GM21786 (cell line): Measurements from ENCODE around the gene FRMD8.

ENCODE experiments used
- ATAC-seq: cut with Tn5 transposase; IDR thresholded peaks from one replicate; pipeline ENCODE4 v1.9.1; 2021; ENCODE audit not compliant: unreplicated experiment

FRMD8 gene

DNA sequence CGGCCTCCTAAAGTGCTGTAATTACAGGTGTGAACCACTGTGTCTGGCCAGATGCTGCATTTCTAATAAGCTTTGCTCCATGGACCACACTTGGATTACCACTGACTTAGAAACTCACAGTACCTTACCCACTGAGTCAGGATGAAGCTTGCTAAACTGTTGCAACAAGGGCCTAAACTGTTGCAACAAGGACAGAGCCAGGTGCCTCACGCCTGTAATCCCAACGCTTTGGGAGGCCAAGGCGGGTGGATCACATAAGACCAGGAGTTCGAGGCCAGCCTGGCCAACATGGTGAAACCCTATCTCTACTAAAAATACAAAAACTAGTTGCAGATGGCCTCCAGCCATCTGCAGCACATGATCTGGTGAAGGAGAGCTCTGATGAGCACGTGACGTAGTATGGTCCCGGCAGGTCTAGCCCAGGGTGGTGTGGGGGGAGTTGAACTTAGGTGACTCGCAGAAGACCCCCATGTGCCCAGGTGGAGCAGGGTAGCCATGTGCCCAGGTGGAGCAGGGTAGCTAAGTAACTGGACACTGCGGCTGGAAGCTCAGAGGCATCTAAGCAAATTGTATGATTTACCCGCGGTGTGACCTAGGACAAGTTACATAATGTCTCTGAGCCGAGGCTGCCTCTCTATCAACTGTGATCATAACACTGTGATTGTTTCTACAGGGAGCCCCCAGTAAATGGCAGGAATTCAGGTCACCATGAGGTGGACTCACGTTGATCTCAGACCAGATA is 12.4 kb upstream of the FRMD8 start:
- ATAC-seq = no peak

DNA sequence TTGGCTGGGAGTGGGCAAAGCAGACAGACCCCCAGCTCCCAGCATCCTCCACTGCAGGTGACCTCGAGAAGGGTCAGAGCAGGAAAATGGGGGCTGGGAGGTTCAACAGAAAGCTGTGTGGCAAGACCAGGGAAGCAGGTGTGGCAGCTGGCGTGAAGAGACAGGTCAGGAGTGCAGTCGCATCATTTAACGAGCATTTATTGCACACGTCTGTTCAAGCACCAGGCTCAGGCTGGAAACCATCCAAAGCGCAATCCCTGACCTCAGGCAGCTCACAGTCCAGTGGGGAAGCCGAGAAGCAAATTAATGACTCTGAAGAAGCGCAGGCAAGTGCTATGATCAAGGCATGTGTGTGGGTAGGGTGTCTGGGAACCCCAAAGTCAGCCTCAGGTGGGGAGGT is 11.4 kb upstream of the FRMD8 start:
- no peak for ATAC-seq

DNA sequence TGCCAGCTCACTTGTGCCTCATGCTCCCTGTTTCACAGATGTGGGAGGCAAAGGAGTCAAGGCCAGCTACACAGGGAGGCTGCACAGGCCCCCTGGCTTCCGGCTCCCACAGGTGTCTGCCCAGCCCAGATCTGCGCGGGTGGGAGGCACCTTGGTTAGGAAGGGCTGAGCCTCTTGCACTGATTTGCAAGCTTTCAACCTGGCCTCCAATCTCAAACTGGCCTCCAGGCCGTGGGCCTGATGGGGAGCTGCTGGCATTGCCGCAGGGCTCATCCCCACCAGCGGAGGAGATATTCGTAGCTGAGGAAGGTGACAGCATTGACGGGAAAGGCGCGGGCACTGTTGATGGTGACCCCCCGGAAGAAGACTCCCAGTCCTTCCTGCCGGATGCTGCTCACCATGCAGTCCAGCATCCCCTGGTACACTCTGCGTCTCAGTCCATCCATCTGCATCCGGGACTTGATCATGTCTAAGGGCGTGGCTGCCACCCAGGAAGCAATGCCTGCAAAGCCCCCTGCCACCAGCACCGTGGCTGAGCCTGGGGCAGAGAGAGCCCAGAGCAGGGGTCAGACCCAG is 10.2 kb upstream of the FRMD8 start:
- ATAC-seq = no peak

DNA sequence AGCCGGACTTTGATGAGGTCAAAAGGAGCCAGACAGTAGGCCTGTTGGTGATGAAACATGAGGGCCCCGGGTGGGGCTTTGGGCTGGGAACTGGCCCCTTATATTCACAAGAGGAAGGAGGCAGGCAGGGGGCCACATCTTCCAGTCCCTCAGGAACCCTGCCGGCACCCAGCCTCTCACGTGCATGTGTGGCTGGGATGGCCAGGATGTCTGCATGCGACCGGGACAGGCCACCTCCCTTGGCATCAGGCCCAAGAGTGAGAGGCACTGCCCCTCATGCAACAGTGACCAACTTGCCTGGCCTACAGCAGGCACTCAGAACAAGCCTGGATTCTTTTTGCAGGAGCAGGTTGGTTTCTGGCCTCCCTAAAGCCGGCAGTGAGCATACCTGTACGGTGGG is 9.4 kb upstream of the FRMD8 start:
- ATAC-seq = no peak

DNA sequence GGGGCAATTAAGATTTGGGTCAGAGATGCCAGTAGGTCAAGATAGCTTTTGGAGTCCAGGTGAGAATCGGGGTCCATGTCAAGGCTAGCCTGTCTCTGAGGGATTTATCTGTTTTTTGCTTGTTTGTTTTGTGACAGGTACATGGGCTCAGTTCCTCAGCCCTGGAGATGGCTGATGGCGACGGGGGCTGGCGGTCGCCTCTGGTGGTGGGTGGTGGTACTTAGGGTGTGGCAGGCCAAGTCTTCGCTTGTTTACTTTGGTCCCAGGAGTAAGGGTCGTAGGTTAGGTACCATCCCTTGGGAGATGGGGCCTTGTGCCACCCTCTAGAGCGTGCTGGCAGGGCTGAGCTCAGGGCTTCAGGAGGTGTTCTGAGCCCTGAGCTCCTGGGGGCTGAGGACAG is 8.7 kb upstream of the FRMD8 start:
- no peak for ATAC-seq

DNA sequence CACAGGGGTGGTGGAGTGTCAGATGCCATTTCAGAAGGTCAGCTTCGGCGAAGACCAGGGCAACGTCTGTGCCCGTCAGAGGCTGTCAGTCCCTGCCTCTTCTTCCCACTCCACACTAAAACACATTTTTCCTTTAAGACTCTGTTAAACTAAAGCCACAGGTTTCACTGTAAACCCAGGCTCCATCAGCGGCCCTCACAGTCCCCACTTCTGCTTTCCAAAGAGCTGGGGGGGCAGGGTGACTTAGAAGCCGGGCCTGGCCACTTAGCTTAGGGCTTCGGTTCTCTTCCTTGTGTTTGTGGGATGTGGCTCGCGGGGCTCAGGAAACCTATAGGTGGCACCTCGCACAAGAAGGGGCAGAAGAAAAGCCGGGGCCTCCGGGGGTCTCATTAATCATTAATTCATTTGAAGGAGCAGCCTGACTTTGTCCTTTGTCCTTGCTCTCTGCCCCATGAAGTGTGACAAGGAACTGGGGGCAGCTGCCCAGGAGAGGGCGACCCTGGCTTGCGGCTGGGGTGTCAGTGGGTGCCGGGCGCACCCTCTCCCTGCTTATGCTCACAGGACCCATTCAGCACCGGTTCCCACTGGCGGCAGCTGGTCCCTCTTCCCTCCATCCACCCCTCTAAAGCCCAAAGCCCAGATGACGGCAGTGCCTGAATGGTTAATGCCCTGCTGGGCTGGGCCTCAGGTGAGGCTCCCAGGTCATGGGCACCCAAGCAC is 8.1 kb upstream of the FRMD8 start:
- no peak for ATAC-seq

DNA sequence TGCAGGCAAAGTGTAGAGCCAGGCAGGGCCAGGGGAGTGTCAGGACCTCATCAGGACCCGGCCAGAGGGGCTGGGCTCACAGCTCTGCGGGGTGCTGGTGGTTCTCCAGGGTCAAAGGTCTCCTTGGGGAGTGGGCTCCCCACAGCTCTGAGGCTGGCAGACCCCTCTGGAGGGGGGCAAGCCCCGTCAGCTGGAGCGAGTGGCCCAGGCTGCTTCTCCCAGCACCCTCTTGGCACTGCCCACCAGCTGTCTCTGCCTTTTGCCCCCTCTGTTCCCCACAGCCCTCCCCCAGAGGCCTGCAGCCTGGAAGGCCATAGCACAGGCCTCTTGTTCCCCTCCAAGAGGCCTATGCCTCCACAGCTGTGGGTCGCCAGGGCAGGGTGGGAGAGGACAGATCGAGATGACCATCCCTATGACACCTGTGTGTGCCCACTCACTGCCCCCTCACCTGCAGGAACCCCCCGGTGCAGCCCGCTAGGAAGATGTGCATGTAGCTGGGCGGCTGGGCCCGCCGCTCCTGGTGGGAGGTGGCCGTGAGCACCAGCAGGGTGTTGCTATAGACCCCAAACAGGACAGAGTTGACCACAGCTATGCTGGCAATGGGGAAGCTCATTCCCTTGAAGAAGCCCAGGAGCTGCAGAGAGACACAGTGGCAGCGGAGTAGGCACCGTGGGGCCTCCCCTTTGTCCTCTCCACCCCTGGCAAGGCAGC is 7.4 kb upstream of the FRMD8 start:
- no peak for ATAC-seq

DNA sequence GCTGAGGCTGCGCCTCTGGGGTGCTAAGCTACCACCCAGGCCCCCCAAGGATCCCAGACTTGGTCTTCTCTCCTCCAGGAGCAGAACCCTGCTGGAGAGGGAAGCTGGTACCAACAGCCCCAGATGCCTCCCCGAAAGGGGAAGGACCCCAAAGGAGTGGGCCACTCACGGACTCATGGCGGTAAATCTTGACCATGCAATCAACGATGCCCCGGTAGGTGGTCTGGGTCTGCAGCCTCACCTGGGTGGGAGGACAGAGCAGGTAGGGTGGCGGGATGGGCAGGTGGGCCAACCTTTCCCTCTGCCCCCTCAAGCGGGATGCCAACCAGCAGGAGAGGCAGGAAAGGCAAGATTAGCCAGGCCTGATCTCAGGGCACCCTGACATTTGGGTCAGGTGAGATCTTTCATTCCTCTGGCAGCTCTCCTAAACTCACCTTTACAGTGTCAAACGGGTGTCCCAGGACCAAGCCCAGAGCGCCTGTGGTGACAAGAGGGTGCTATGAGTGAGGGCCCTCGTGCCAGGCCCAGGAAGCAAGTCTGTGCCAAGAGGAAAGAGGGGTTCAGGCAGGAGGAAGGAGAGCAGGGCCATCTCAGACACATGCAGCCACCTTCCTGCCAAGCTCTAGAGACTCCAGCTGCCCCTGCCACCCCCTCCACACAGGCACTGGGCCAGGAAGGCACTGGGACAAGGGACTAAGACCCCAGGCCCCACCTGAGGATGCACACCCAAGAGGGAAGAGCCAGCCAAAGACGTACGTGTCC is 6.6 kb upstream of the FRMD8 start:
- no peak for ATAC-seq

DNA sequence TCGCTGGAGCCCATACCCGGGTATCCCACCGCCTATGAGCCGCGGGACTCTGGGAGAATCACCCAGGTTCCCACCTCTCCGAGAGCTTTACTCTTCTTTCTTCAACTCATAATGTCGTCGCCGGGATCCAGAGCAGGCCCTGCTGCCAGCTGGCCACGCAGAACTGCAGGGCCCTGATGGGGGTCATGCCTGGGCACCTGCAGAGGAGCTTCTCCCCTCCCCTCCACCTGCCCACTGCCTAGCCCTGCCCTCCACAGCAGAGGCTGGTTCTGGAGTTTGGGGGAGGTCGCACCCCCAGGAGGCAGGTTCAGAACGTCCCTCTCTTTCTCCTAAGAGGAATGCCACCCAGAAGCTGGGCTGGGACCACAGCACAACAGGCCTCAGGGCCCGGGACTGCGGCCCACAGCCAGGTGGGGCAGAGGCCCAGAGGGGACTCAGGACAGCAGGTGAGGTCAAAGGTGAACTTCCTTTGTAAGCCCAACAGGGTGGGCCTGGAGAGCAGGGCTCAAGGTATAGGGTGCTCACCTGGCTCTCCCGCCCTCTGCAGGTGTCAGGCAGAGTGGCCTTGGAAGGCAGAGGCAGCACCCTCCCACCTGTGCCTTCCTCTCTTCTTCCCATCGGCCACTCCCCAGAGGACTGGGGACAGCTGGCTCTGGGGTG is 5.8 kb upstream of the FRMD8 start:
- no peak for ATAC-seq

DNA sequence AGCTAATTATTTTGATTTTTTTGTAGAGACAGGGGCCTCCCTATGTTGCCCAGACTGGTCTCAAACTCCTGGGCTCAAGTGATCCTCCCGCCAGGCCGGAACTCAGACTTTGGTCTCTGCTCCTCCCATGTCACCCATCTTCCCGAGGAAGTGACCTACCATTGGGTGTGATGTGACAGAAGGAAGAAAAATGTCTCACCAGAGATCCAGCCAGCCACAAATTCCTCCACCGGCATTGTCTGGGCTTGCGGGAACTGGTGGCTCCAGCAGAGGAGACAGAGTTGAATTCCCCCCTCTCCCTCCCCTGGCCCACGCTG is 4.8 kb upstream of the FRMD8 start:
- ATAC-seq = no peak

DNA sequence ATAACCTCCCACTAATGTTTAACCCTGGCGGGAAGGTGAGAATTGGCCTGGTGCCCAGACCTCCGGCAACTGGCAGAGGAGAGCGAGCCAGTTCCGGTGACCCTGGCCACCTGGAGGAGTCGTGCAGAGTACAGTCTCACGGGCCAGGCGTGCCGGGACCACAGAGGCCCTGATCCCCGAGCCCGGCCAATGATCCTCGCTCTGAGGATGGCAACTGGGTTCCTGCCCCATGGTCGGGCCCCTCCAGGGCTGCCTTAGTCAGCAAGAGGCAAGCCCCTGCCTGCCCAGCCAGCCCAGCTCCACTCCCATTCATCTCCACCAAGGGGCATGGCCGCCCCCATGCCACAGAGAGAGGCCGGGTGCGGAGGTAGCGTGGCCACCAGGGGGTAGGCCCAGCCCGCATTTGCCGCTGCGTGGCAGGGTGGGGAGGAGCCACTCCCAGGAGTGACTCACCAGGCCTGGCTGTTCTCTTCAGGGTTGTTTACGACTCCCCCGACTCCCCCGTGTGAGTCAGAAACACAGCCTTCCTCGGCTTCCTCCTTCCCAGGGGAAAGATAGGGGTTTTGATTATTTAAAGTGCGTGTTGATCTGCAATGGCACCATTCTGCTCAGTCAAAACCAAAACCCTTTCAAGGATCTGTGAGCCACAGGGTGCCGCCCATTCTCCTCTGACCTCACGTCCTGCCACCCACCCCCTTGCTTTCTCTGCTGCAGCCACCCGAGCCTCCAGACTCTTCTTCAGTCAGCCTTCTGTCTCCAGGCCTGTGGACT is 4.2 kb upstream of the FRMD8 start, which contains the start of gene SLC25A45:
Gene SLC25A45 (minus strand): TSS at position 614 of the 771 bp plus-strand sequence. CDS start 695 bp downstream, outside the sequence.
- ATAC-seq = peak; percentile 64

DNA sequence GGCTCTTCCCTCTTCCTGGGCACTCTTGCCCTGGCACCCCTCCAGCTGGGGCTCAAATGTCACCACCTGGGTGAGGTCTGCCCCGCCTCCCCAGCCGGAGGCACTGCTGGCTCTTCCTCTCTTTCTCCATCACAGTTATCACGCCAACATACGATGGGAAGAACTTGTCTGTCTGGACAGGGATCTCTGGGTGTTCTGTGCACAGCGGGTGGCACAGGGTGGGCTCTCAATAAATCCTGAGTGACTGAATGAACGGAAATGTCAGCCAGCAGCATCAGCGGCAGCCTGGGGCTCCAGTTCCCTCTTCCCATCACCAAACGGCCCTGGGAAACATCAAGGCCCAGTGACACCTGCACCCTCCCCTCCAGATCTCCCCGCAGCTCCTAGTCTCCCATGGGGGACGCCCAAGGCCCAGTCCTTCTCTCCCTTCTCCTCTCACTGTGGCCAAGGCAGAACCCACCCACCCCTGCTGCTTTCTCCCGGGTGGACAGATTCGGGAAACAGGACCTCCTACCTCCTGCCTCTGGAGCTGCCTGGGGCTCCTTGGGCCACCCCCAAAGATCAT is 3.6 kb upstream of the FRMD8 start:
- ATAC-seq = no peak

DNA sequence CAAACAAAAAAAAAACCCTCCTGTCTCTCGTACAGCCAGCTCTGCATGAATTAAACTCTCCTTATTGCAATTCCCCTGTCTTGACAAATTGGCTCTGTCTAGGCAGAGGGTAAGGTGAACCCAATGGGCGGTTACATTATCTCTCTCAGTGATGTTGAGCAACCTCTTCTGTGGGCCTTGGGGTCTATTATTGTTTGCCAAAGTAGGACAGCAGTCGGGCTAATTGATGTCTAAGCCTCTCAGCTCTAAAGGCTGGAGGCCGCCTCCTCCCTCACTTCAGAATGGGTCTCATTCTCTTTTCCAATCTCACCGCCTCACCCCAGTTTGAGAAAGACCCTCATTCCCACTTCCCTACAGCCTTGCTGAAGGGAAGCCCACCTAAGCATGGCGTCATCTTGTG is 2.7 kb upstream of the FRMD8 start:
- no peak for ATAC-seq

DNA sequence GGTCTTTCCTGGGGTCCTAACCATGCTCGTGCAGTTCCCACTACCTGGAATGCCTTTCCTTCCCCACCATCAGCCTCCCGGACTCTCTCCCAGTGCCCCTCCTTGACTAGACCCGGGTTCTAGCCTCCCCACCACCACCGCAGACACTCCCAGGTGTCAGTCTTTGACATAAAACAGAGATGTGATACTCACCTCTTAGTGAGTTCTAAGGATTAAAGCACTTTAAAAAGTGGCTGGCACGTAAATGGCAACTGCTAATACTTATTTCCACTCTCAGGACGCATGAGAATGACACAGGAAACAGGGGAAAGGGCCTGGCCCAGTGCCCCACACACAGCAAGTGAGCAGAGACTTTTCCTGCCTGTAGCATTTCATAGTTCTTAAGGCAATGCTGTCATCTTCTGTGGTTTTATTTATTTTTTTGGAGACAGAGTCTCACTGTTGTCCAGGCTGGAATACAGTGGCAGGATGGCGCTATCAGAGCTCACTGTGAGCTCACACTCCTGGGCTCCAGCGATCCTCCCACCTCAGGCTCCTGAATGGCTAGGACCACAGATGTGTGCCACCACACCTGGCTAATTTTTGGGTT is 2.0 kb upstream of the FRMD8 start:
- no peak for ATAC-seq

DNA sequence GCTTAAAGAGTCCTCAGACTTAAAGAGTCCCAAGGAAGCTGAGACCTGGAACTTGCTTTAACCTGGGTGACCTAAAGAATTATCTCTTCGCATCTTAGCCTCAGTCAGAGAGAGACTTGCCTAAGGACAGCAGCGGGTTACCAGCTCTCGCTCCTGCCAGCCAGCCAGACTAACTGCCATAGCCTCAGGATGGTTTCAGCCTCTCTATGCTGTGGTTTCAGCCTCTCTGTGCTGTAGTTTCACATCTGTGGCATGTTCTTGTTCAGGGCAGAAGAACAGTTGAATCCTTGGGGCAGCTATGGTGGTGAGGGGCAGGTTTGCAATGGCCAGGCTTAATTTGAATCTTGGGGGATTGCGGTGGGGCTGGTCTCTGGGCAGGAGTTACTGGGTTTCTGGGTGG is 2.3 kb downstream of the FRMD8 start:
- no peak for ATAC-seq

DNA sequence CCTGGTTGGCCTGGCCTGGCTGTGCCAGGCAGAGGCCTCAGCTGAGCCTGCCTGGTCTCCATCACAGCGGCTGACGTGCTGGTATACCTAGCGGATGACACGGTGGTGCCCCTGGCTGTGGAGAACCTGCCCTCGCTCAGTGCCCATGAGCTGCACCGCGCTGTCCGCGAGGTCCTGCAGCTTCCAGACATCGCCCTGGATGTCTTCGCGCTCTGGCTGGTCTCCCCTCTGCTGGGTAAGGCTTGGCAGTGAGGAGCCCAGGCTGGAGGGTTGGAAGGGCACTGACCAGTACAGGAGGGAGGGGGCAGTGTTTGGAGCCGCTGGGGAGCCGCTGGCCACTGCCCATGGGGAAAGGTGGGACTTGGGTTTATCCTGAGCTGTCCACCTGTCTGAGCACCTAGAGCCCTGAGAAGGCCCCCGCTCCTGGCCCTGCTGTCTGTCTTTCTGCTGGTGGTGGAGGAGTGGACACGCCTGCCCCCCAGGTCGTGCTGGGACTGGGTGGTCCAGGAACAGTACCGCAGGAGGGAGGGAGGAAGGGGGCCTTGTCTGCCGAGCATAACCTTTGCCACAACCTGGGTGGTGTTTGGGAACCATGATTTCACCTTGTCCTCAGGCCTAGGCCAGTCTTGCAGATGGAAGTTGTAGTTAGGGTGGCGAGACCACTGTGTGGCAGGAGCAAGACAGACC is 3.0 kb downstream of the FRMD8 start:
- ATAC-seq = no peak

DNA sequence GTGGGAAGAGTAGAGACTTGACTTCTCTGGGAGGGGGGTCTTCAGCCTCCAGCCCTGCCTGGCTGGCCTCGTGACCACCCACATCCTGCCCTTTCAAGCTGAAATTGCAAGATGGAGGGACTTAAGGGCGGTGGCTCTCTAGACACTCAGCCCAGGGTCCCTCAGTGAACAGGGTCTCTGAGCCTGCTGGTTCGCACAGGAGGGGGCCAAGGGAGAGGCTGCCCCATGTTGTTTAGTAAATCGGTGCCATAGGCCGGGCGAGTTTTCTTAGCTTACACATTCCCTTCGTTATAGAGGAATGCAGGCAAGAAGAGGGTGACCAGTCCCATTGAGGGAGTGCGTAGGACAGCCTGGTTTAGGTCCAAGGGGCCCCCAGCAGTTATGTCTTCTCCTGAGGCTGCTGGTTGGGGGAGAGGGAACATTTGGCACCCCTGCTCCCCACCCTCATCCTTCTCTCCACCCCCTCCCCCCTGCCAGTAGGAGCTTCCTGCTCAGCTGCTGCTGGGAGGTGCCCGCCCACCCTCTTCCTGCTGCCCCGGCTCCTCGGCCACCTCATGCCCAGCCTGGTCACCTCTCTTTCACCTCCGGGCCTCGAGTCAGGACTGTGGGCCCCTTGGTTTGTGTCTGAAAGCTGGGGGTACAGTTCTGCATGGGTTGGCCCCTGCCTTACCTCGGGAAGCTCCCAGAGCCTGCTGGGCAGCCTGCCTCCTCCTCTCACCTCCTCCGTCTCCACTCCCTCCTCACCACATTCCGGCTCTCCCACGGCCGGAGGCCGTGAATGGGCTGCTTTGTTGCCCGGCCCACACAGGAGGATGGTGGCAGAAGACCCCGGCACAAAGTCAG is 3.9 kb downstream of the FRMD8 start:
- ATAC-seq = no peak

DNA sequence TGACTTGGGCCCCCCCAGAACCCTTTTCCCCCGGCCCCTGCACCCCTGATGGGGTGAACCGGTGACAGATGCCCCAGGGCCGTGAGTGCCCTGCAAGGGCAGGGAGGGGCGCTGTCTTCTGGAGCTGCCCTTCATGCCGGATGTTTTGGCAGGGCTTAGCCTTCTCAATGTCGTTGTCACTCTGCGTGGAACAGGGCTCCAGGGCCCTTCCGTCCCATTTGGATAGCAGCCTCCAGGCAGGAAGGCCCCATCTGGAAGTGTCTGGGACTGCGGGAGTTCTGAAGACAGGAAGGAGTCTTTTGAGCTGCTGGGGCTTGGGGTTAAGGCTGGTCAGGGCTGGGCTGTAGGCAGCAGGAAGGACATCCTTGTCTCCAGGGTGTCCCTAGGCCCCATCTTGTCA is 4.6 kb downstream of the FRMD8 start:
- no peak for ATAC-seq
